ENCODE data around the gene FAM110A. TPM values are rescaled to one million over a fixed set of nuclear protein-coding genes. Genes with fewer than 3 reads are reported as not detected.
"Not testable (repeated sequence)": the region's sequence is repeated elsewhere in the genome, so short reads cannot be mapped to it uniquely, and the experiment has no call there.

Gene FAM110A
- polyA plus RNA-seq: 1 to 10 TPM; 2.7 to 5.3 (median 3.9) TPM

DNA sequence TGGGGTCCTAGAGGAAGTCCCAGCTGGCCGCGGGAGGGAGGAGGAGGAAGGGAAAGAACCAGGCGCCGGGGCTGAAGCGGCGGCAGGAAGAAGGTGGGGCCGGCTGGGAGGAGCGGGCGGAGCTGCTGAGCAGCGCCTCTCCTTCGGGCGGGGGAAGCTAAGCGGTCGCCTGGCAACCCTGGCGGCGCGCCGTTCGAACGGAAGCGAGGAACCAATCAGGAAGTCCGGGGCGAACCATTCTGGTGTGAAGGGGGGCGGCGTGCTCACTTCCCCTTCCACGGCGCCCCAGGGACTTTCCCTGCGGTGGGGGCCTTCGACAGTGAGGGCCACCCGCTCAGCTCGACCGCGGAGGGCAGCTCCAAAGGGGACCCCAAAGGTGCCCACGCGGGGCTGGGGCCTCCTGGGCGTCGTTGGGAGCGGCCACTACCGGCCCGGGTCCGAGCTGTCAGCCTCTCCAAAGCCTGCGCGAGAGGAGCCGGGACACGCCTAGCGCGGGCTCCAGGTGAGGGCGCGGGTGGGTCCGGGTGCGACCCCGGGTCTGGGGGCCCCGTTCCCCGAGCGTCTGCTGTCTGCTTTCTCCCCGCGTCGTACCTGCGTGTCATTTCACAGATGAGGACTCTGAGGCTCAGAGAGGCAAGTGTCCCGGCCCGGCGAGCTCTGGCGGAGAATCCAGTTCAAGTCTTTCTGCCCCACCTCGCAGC lies at the start of gene FAM110A:
Gene FAM110A, plus strand, starts transcription at position 266 of the 701 bp plus-strand sequence. CDS start 11,090 bp downstream, outside the sequence.
- 0 to 1% (median 1%) methylated on average over 59 to 64 of the region's 64 CpGs for WGBS, 3 donors
- H3K27ac ChIP-seq (ENCODE audit: low read depth, low read length): peak within 1 kb of the TSS; percentile 21

DNA sequence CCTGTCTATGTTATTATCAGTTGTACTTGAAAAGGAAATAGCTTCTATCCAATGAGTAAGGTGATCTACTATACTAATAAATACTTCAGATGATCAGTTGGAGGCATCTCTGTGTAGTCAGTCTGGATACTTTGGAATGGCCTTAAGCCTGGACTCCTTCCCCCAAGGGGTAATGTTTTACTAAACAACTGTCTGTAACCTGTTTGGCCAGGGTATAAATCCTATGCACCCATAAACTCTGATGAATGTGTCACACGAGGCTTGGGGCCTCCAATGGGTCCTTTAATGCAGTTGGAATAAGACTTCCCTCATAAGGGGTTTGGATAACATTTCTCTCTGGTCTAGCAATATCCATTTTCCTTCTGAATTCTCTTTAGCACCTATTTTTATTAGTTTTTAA lies 45.7 kb upstream of the FAM110A start:
- no peak overlapping the region for H3K27ac ChIP-seq (ENCODE audit: low read depth, low read length)
- 19 to 44% (median 31%) methylated on average over 1 of the region's 1 CpG for WGBS, 3 donors

DNA sequence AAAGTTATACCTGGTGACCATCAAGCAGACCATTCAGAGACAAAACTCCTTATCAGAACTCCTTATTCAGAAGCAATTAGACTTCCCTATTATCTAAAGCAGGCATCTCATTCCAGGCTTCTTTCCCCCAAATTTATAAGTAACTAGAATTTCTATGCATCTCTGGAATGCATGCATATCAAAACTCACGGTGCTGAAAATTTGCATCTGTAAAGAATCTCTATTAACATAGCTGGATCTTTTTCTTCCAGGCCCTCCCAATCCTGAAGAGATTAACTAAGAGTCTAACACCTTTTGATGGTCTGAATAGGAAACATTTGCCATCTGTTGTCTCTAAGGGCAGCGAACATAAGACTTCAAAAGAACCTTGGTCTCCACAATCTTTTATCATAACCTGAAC lies 42.5 kb upstream of the FAM110A start:
- WGBS, 3 donors: 42 to 62% (median 51%) methylated on average over 2 of the region's 2 CpGs
- no peak overlapping the region for H3K27ac ChIP-seq (ENCODE audit: low read depth, low read length)

DNA sequence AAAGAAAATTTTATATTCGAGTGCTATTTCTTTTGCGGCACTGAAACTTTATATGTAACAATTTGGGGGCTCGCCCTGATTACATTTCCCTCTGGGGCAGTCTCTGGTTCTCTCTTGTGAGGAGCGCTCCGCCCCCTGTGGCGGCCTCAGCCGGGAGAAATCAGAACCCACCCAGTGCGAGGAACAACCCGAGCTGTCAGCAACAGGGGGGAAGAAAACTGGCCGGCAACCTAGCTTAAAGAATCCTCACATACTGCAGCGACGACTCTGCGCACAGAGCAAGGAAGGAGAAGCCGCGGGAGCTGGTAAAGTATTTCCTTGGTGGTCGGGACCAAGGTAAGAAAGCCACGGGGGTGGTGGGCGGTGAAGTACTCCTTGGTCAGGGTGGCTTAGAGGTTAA lies 41.3 kb upstream of the FAM110A start:
- H3K27ac ChIP-seq (ENCODE audit: low read depth, low read length): no peak overlapping the region
- 93 to 96% (median 93%) methylated on average over 18 of the region's 18 CpGs for WGBS, 3 donors

DNA sequence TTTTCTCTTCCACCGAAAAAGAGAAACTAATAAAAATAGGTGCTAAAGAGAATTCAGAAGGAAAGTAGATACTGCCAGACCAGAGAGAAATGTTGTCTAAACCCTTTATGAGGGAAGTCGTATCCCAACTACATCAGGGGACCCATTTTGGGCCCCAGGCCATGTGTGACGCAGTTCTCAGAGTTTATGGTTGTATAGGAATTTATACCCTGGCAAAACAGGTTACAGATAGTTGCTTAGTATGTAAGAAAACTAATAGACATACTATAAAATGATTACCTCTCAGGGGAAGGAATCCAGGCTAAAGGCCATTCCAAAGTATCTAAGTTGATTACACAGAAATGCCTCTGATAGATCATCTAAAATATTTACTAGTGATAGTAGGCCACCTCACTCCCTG lies 36.6 kb upstream of the FAM110A start:
- H3K27ac ChIP-seq (ENCODE audit: low read depth, low read length): no peak overlapping the region
- 74 to 84% (median 81%) methylated on average over 3 of the region's 3 CpGs for WGBS, 3 donors

DNA sequence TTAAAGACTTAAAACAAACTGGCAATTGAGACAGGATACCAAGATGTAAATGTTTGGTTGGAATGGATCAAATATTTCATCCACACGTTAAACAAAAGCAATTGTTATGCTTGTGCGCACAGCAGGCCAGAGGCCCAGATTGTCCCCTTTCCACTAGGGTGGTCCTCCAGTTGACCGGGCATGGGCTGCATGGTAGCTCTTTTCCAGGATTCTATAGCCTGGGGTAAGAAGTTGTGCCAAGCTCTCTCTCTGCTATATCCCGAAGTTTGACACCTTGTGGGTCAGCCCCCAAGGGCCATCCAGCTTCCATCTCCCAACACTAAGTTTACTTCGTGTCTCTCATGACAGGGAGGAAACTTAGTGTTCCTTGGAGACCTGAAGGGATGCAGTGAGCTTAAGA lies 34.8 kb upstream of the FAM110A start:
- not testable (repeated sequence) for H3K27ac ChIP-seq (ENCODE audit: low read depth, low read length)
- 63 to 78% (median 78%) methylated on average over 5 of the region's 5 CpGs for WGBS, 3 donors

DNA sequence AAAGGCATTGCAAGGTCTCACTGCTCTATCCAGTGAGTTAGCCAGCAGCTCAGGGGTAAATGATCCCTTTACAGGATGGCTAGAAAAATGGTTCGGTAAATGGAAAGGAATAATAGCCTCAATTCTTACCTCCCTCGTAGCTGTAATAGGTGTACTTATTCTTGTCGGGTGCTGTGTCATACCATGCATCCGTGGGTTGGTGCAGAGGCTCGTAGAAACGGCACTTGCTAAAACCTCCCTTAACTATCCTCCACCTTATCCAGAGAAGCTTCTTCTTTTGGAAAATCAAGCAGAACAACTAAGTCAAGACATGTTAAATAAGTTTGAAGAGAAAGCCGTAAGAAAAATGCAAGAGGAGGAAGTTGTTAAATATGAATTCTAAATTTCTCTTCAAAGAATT lies 33.5 kb upstream of the FAM110A start:
- WGBS, 3 donors: 87 to 90% (median 88%) methylated on average over 7 of the region's 7 CpGs
- not testable (repeated sequence) for H3K27ac ChIP-seq (ENCODE audit: low read depth, low read length)

DNA sequence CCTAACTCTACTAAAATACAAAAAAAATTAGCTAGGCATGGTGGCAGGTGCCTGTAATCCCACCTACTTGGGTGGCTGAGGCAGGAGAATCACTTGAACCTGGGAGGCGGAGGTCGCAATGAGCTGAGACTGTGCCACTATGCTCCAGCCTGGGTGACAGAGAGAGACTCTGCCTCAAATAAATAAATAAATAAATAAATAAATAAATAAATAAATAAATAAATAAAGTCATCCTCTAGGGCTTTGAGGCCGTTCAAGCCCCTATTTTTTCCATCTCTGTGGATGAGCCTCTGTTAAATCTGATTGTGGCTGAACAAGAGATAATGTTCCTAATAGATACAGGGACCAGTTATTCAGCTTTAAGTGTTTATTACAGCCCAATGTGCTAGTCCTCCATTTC lies 31.8 kb upstream of the FAM110A start:
- H3K27ac ChIP-seq (ENCODE audit: low read depth, low read length): no peak overlapping the region
- WGBS, 3 donors: 71 to 86% (median 76%) methylated on average over 3 of the region's 3 CpGs

DNA sequence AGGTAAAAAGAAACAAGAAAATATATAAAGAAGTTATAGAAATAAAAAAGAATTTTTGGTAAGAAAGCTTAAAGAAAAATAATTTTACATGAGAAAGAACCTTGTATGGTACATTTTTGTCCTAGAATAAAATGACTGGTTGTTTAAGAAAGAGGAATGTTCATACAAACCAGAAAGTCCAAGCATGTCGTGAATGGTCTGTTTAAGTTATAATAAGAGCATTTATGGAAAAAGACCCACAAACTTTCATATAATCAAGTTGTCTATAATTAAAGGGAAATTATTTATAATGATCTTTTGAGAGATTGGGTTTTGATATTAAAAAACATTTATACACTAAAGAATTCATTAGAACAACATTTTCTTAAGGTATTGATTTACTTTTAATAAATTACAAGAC lies 27.8 kb upstream of the FAM110A start:
- no peak overlapping the region for H3K27ac ChIP-seq (ENCODE audit: low read depth, low read length)
- 21 to 31% (median 25%) methylated on average over 1 of the region's 1 CpG for WGBS, 3 donors

DNA sequence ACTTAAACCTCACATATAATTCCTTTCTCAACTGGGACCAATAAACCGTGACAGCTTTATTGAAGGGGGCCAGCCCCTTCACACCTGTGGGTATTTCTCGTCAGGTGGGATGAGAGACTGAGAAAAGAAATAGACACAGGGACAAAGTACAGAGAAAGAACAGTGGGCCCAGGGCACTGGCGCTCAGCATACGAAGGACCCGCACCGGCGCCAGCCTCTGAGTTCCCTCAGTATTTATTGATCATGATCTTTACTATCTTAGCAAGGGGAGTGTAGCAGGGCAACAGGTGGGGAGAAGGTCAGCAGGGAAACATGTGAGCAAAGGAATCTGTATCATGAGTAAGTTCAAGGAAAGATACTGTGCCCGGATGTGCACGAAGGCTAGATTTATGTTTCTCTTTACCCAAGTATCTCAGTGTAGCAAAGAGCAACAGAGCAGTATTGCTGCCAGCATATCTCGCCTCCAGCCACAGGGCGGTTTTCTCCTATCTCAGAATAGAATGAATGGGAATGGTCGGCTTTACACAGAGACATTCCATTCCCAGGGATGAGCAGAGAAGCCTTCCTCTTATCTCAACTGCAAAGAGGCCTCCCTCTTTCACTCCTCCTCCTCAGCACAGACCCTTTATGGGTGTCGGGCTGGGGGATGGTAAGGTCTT lies 21.6 kb upstream of the FAM110A start:
- H3K27ac ChIP-seq (ENCODE audit: low read depth, low read length): not testable (repeated sequence)
- WGBS, 3 donors: 19 to 63% (median 63%) methylated on average over 13 of the region's 13 CpGs

DNA sequence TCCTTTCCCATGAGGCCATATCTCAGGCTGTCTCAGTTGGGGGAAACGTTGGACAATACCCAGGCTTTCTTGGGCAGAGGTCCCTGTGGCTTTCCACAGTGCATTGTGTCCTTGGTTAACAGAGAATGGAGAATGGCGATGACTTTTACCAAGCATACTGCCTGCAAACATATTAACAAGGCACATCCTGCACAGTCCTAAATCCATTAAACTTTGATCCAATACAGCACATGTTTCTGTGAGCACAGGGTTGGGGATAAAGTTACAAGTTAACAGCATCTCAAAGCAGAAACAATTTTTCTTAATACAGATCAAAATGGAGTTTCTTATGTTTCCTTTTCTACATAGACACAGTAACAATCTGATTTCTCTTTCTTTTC lies 21.1 kb upstream of the FAM110A start:
- 38 to 45% (median 42%) methylated on average over 2 of the region's 2 CpGs for WGBS, 3 donors
- H3K27ac ChIP-seq (ENCODE audit: low read depth, low read length): not testable (repeated sequence)

DNA sequence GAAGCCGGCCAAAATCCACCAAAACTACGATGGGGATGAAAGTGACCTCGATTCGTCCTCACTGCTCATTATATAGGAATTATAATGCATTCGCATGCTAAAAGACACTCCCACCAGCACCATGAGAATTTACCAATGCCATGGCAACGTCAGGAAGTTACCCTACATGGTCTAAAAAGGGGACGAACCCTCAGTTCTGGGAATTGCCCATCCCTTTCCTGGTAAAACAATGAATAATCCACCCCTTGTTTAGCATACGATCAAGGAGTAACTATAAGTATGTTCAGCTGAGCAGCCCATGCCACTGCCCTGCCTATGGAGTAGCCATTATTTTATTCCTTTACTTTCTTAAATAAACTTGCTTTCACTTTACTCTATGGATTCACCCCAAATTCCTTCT lies 20.1 kb upstream of the FAM110A start:
- 59 to 77% (median 66%) methylated on average over 8 of the region's 8 CpGs for WGBS, 3 donors

DNA sequence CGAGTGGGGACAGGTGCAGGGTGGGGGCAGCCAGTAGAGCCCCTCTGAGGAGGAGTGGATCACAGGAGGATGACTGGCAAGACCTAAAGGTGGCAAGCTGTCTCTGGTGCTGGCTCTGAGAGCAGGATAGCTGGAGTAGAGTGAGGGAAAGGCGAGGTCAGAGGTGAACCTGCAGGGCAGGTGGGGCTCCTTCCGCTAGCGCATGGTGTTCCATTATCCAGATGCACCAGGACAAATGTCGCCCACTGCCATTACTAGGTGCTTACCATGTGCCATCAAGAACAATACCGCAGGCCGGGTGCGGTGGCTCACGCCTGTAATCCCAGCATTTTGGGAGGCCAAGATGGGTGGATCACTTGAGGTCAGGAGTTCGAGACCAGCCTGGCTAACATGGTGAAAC lies 18.3 kb upstream of the FAM110A start:
- WGBS, 3 donors: 76 to 89% (median 88%) methylated on average over 10 of the region's 10 CpGs
- H3K27ac ChIP-seq (ENCODE audit: low read depth, low read length): no peak overlapping the region

More for the DNA sequence above, 20.1 kb upstream of the FAM110A start:
- no peak overlapping the region for H3K27ac ChIP-seq (ENCODE audit: low read depth, low read length)

DNA sequence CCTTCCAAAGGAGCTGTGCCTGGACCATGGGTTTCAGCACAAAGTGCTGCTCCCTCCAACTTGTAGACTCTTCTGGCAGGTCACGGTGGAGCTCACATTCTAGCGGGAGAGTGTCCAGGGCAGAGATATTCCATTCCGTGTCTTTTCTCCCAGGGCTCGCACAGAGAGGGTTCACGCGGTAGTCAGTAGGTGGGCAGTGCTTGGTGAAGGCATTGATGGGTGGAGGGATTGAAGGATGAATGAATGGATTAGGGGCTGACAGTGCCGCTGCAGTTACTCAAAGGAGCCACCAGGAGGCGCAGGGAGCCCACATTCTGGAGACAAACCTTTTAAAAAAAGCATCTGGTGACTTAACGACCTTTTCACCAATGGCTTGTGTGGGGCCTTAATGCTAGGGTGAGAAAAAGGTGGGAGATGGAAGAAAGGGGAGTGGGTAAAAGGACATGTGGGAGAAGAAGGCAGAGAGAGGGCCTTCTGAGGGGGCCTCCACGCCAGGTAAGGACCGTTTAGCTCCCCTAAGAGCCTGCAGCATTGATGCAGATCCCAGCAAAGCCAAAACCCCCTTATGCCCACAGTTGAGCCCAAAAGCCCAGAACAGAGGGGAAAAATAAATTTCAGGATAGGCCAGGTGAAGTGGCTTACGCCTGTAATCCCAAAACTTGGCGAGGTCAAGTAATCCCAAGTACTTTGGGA lies 17.5 kb upstream of the FAM110A start:
- H3K27ac ChIP-seq (ENCODE audit: low read depth, low read length): no peak overlapping the region
- WGBS, 3 donors: 22 to 31% (median 31%) methylated on average over 13 of the region's 13 CpGs

DNA sequence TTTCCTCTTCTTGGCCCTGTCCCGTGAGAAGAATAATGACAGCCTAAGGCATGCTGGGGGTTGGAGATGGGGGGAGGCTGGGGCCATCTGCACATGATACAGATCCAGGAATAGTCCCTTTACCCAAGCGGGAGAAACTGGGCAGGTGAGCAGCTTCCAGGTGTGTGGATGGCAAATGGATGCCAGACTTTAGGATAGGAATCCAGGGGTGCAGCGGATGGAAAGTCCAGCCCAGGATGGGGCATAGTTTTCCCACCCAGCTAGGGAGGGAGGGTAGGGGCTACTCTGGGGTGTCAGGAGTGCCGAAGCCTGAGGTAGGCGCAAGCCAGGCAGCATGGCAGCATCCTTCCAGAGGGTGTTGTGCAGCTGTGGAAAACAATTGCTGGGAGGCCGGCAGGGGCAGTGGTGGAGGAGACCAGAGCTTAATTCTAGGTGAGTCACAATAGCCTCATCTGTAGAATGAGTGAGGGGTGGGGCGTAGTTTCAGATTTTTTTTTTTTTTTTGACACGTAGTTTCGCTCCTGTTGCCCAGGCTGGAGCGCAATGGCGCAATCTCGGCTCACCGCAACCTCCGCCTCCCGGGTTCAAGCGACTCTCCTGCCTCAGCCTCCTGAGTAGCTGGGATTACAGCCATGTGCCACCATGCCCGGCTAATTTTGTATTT lies 15.4 kb upstream of the FAM110A start:
- H3K27ac ChIP-seq (ENCODE audit: low read depth, low read length): no peak overlapping the region
- 84 to 93% (median 86%) methylated on average over 15 to 17 of the region's 17 CpGs for WGBS, 3 donors

DNA sequence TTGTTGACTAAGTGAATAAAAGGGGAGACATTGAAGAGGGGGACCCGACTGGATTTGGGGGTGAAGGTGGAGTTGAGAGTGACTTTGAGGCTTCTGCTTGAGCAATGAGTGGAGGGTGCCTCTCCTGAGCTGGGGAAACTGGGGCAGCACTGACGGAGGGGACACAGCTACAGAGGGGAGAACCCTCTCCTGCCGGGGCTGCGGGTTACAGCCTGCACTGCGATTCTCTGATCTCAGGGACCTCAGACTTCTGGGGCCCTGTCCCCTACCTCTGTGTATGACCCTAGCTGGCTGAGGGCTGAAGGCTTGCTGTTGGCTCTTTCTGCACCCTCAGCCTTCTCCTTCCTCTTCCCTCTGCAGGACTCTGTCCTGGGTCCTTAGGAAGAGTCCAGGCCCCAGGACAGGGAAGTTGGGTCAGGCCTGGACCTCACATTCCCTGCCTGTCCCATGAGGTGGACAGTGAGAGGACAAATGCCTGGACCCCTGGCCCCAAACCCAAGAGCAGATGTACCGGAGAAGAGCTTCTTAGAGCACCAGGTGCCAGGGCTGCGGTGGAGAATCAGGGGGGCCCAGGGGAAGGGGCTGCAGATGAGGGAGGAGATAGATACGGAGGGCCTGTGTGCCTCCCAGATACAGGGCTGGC lies 13.7 kb upstream of the FAM110A start:
- WGBS, 3 donors: 79 to 90% (median 85%) methylated on average over 7 to 8 of the region's 8 CpGs
- no peak overlapping the region for H3K27ac ChIP-seq (ENCODE audit: low read depth, low read length)

DNA sequence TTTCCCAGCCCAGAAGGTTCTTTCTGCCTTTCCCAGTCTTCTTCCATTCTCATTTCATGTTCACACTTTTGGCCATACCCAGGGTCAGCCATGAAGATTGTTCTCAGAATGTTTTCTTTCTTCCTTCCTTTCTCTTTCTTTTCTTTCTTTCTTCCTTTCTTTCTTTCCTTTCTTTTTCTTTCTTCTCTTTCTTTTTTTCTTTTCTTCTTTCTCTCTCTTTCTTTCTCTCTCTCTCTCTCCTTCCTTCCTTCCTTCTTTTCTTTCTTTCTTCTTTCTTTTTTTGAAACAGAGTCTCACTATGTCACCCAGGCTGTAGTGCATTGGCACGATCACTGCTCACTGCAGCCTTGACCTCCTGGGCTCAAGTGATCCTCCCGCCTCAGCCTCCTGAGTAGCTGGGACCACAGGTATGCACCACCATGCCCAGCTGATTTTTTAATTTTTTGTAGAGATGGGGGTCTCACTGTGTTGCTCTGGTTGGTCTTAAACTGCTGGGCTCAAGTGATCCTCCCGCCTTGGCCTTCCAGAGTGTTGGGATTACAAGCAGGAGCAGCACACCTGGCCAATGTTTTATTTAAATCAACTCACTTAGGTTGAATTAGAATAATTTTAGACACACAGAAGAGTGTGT lies 13.1 kb upstream of the FAM110A start:
- no peak overlapping the region for H3K27ac ChIP-seq (ENCODE audit: low read depth, low read length)
- 92 to 97% (median 94%) methylated on average over 3 of the region's 3 CpGs for WGBS, 3 donors

DNA sequence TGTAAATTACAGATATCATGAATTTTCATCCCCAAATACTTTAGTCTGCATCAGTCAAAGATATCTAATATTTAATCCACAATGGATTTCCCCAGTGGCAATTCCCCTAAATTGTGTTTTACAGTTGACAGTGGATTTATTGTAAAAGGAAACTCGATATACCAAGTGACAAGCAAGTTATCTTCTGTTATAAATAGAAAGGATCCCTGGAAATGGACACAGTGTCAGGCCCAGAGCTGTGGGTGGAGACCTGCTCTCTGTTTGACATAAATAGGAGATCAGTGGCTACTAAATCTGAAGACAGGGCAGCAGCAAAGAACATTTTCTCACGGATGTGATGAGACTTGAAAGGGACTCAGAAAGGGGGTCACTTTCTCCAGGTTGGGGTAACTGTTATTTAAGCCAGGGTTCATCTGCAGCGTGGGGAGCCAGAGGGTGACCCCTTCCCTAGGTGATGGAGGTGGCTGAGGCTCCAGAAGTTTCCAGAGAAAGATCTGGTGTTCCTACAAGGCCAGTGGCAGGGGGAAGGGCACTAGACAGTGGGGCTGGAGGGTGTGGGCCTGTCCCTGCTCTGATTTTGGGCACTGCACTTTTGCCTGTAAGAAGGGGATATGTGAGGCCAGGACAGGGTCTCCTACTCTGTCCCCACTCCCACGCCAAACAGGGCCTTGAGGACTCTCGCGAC lies 12.3 kb upstream of the FAM110A start:
- H3K27ac ChIP-seq (ENCODE audit: low read depth, low read length): no peak overlapping the region
- WGBS, 3 donors: 72 to 74% (median 74%) methylated on average over 6 of the region's 6 CpGs
